ENCODE data around the gene QPCTL. TPM values are rescaled to one million over a fixed set of nuclear protein-coding genes. Genes with fewer than 3 reads are reported as not detected.
A peak's percentile ranks its signal among the peaks of the same experiment; 100 is the strongest.

The QPCTL gene
- 11.5 TPM for total RNA-seq

GRCh38 chr19:45692187-45693105 is at the start of gene QPCTL:
Gene QPCTL, plus strand, starts transcription at chr19:45692666. Its CDS starts 38 bp downstream, at chr19:45692704.
- peak; percentile 98 for DNase-seq (ENCODE audit: low spot score)

- peak; percentile 91 for DNase-seq (ENCODE audit: low spot score)
Measured at GRCh38 chr19:45643024-45643926, 49.2 kb upstream of the QPCTL start.

GRCh38 chr19:45643927-45644771 is 48.3 kb upstream of the QPCTL start:
- DNase-seq (ENCODE audit: low spot score): no peak

GRCh38 chr19:45645068-45645630 is 47.3 kb upstream of the QPCTL start:
- no peak for DNase-seq (ENCODE audit: low spot score)

- DNase-seq (ENCODE audit: low spot score): peak; percentile 63
Measured at GRCh38 chr19:45645631-45646344, 46.7 kb upstream of the QPCTL start.

- no peak for DNase-seq (ENCODE audit: low spot score)
Measured at GRCh38 chr19:45646345-45646698, 46.1 kb upstream of the QPCTL start.

- no peak for DNase-seq (ENCODE audit: low spot score)
Measured at GRCh38 chr19:45650722-45651121, 41.7 kb upstream of the QPCTL start.

- DNase-seq (ENCODE audit: low spot score): no peak
Measured at GRCh38 chr19:45653634-45654033, 38.8 kb upstream of the QPCTL start.

- no peak for DNase-seq (ENCODE audit: low spot score)
Measured at GRCh38 chr19:45655073-45655472, 37.4 kb upstream of the QPCTL start.

- DNase-seq (ENCODE audit: low spot score): no peak
Measured at GRCh38 chr19:45657520-45658167, 34.8 kb upstream of the QPCTL start.

GRCh38 chr19:45659096-45659729 is 33.3 kb upstream of the QPCTL start:
- no peak for DNase-seq (ENCODE audit: low spot score)

- no peak for DNase-seq (ENCODE audit: low spot score)
Measured at GRCh38 chr19:45660636-45661035, 31.8 kb upstream of the QPCTL start.

GRCh38 chr19:45663800-45664199 is 28.7 kb upstream of the QPCTL start:
- no peak for DNase-seq (ENCODE audit: low spot score)

- no peak for DNase-seq (ENCODE audit: low spot score)
Measured at GRCh38 chr19:45664575-45664974, 27.9 kb upstream of the QPCTL start.

GRCh38 chr19:45667620-45668341 is 24.7 kb upstream of the QPCTL start, which contains the start of gene GIPR:
Gene GIPR, plus strand, starts transcription at chr19:45668221. Its CDS starts 1,300 bp downstream, at chr19:45669521.
- DNase-seq (ENCODE audit: low spot score): peak; percentile 63

GRCh38 chr19:45668342-45668871 is 24.1 kb upstream of the QPCTL start:
- no peak for DNase-seq (ENCODE audit: low spot score)

- peak; percentile 81 for DNase-seq (ENCODE audit: low spot score)
Measured at GRCh38 chr19:45670670-45671453, 21.6 kb upstream of the QPCTL start.

GRCh38 chr19:45674946-45675345 is 17.5 kb upstream of the QPCTL start:
- DNase-seq (ENCODE audit: low spot score): no peak

All from ureter (tissue), 1 donor.